Stimulated activated CD8-positive, alpha-beta memory T cell treated with anti-CD3 and anti-CD28 coated beads, Interleukin-7, amount 100 ng/mL, for 1 hour (primary cell): ENCODE measurements around the gene HMGCS1.
"Not testable (repeated sequence)": the region's sequence is repeated elsewhere in the genome, so short reads cannot be mapped to it uniquely, and the experiment has no call there.

Experiments
- DNase-seq, 2 donors: peaks; one replicate each; pipeline ENCODE4 v3.0.0-alpha.2; 2020; ENCODE audit warnings: low read depth in 2 of 2

The HMGCS1 gene

GRCh38 chr5:43312076-43312661, 1.0 kb downstream of the HMGCS1 start:
- no peak for DNase-seq

DNA sequence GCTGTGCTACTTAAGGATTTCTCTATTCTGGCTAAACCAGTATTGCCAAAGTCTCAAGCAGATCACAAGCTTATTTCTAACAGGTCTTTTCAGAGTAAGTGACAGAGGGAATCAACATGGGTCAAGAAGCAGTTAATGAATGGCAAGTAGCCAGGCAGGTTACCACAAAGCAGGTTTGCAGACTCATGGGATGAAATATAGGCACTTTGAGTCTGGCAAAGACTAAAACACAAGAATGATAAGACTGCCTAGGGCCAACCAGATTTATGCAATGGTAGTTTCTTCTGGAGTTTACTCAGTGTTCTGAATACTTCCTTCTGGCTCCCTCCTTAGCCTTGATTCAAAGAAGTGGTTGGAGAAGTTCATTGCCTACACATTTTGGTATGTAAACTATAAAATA, 3.6 kb downstream of the HMGCS1 start:
- DNase-seq, result no peak

DNA sequence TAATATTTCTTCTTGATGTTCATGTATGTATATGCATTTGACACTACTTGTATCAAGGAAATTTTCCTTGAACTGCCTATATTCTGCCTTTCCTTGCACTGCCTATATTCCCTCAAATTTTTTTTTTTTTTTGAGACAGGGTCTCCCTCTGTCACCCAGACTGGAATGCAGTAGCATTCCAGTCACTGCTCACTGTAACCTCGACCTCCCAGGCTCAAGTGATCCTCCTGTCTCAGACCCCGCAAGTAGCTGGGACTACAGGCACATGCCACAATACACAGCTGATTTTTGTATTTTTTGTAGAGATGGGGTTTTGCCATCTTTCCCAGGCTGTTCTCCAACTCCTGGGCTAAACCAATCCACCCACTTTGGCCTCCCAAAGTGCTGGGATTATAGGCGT, 4.1 kb downstream of the HMGCS1 start:
- no peak for DNase-seq

DNA sequence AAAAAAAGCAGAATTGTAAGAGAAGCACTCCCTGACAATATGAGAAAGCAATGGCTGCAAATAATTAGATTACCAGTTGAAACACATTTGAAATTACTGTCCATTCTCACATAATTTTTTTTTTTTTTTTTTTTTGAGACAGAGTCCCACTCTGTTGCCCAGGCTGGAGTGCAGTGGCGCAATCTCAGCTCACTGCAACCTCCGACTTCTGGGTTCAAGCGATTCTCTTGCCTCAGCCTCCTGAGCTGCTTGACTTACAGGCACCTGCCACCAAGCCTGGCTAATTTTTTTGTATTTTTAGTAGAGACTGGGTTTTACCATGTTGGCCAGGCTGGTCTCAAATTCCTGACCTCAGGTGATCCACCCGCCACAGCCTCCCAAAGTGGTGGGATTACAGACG, 6.3 kb downstream of the HMGCS1 start:
- not testable (repeated sequence) for DNase-seq

DNA sequence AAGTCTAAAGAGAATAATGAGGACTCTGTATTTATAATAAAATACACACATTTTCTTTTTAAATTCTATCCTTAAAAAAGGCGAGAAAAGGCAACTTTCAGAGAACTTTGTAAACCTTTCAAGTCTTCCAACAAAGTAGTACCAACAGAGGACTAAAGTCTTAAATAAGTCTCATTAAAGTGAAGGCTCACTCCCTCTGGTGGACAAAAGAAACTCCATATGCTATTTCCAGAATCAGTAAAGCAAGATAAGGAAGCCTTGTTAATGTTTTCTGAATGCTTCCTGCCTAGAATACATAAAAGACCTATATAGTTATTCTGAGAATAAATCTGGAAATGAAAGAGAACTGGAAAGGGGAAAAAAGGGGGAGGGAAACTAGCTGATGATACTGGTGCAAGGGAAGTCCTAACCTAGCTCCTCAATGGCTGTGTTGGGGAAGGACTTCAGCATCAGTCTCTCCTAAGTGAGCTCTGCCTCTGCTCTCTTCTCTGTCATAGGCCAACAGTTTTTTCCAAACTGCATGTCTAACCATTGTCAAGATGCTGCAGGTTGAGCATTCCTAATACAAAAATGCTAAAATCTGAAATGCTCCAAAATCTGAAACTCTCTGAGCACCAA, 7.2 kb downstream of the HMGCS1 start:
- no peak for DNase-seq

DNA sequence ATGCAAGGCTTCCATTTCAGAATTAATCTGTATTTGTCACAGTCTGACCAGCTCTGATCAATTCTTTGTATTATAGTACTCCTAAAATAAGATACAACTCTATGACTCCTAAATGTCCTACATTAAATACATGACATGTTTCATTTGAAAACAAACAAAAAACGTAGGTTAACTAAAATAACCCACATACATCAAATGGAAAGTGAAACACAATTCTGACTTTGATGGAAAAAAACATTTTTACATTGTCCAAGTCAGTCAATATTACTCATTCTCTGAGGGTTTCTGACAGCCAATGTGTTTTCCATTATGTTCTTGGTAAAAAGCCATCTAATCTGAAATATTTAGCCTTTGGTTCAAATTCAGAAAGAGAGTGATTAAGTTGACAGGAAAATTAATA, 8.7 kb downstream of the HMGCS1 start:
- DNase-seq, result no peak

DNA sequence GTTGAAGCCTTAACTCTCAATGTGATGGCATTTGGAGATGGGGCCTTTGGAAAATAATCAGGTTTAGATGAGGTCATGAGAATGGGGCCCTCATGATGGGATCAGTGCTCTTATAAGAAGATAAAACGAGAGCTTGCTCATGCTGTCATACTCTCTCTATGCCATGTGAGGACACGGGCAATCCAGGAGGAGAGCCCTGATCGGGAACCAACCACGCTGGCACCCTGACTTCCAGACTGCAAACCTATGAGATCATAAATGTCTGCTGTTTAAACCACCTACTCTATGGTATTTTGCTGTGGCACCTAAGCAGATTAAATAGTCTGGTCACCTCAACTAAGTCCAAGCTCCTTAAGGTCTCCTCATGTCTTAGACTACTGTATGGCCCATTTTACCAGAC, 10.0 kb downstream of the HMGCS1 start:
- no peak for DNase-seq

- no peak for DNase-seq
These were observed 10.7 kb downstream of the HMGCS1 start for GRCh38 chr5:43302481-43302880.

DNA sequence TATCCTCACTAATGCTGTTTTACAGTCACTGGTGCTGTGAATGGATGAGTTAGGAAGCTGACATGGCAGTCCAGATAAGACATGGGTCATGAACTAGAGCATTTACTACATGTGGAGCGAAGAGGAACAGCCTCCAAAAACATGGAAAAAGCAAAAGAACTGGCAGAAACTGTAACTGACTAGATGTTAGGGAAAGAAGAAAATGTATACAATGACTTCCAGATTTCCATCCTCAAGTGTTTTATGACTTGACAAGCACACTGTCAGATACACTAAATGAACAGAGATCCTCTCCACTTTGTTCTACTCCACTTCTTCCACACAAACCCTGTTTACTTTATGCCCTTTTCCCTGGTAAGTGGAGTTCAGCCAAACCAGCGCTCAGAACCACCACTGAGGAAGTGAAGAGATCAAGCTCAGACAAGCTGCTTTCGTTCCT, 11.5 kb downstream of the HMGCS1 start:
- DNase-seq, result no peak

DNA sequence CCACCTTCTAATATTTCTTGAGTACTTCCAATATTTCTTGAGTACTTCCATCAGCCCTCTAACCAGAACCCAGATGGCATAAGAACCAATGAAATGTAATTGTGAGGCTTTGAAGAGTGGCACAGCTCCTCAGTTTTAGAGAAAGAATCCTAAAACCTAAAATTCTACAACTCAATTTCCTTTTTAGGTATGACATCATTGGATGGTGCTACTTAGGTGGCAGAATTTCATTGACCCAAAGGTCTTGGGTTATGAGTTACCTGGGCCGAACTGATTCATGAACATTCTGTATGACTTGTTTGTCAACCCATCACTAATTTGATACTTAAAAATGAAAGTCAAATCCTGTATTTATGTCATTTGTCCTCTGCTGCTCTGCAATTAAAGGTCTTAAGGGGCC, 13.1 kb downstream of the HMGCS1 start:
- DNase-seq, result no peak

GRCh38 chr5:43298443-43298842, 14.8 kb downstream of the HMGCS1 start:
- no peak for DNase-seq

GRCh38 chr5:43296835-43297234, 16.4 kb downstream of the HMGCS1 start:
- DNase-seq, result no peak

DNA sequence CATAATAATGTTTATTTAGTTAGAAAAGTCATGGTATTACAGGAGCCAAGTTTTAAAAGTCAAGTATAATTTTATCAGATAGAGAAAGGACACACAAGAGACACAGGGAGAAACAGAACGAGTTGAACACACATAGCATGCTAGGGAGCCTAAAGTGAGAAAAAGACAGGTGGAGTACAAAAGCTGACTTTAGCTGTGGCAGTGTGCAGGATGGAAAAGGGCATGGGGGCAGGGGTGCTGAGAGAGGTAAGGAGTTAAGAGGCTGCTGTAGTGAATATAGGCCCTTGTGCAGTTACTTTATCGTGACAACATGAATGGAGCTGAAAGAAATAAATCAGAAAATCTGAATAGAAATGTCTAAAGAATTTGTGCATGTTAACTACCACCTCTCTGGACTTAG, 18.0 kb downstream of the HMGCS1 start:
- DNase-seq, result no peak

DNA sequence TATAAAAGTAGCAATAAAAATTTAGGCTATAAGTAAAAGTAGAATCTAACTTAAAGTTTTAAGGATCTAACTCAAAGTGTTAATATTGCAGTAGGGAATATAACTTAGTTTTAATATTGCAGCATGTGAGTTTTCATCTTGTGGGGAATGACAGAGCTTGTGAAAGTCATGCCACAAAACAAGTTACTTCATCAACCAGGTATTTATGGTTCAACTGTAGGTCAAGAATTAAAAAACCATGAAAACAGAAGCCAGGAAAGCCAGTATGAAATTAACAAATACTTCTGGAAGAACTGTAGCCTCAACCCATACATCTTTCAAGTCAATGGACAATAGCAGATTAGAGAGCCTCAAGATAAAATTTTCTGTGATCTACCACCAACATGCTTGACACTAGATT, 19.0 kb downstream of the HMGCS1 start:
- DNase-seq, result no peak

- no peak for DNase-seq
These were observed 22.5 kb downstream of the HMGCS1 start for GRCh38 chr5:43290726-43291125.

DNA sequence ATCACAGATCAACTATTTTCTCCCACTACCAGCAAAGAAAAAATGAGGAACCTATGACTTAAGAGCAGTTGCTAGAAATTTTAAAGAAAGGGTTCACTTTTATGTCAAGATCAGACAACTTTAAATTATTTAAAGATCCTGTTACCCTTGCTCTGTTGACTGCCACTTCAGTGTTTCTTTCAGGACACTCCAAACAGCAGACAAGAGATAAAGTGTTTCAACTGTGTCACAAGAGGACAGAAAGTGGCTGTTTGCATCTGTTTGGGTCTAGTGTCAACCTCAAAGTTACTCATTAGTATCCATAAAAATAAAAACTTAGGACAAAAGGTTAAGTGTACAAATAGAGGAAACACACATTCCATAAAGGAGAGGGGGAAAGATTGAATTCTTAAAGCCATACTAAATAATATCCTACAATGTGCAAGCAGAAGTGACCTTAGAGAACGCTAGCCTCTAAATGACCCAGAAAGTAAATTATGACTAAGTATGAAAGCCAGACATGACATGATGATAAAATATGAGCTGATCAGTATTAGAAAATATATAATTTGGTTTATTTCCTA, 24.9 kb downstream of the HMGCS1 start:
- no peak for DNase-seq

DNA sequence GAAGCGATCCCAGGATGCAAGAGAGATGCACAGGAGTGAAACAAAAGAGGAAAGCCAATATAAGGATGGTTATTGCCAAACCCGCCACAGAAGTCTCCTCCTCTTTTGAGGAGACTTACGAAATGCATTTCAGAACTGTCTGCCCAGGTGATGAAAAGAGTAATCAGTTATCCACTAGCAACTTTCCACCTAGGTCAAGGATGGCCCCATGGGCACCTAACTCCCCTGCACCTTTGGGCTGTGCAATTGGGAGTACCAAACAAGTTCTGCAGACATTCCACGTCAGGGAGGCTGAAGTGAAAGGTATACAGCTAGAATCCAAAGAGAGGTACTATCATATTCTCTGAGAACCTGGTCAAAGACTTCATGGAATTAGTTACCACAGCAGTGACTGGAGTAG, 25.7 kb downstream of the HMGCS1 start:
- no peak for DNase-seq

- DNase-seq, result no peak
These were observed 26.6 kb downstream of the HMGCS1 start for GRCh38 chr5:43286623-43287022.

DNA sequence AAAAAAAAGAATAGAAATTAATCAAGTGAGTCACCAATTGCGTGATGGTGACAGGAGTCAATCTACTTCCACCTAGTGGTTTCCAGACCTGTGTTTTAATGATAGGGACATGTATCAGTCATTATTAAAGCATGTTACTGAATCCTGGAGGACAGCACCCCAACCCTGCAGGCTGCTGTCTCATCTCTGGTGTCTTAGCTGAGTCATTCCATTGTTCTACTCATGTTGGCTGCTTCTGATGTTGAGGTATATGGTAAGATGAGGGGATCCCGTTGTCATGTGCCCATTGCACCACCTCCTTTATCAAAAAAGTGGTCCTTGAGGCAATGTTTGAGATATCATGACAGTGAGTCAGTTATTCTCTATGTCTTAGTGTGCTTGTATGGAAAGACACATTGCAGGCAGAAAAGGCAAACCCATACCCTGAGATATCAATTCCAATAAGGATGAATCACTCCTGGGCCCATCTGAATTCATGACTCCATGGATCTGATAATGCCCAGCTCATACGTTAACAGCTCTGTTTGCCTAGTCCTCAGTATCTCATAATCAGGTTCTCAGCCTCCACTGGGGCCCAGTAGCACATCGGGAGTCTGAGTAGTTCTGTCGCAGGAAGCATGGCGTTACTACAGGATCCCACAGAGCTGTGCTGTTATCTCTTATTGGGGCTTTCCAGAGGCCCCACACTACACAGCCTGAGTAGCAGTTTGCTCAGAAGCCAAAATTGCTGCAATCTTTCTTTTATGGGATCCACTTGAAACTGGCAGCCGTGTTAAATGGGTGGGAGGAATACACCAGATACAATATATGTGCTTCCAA, 31.2 kb downstream of the HMGCS1 start:
- no peak for DNase-seq

- DNase-seq, result no peak
These were observed 33.5 kb downstream of the HMGCS1 start for GRCh38 chr5:43279548-43280274.

DNA sequence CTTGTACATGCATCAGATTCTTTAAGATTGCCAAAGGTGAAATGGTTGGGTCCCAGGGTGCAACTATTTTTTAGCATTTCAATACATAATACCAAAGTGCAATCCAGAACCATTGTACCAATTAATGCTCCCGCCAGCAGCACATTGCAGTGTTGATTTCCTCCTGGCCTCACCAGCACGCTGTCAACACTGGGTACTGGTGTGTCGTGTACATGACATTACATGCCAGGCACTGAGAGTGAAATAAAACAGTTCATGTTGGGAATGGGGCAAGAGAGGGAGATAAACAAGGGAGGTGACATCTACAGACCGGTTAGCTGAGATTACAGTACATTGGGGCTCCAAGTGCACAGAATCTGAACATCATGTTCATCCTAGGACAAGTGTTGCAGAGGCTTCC, 37.8 kb downstream of the HMGCS1 start:
- no peak for DNase-seq

DNA sequence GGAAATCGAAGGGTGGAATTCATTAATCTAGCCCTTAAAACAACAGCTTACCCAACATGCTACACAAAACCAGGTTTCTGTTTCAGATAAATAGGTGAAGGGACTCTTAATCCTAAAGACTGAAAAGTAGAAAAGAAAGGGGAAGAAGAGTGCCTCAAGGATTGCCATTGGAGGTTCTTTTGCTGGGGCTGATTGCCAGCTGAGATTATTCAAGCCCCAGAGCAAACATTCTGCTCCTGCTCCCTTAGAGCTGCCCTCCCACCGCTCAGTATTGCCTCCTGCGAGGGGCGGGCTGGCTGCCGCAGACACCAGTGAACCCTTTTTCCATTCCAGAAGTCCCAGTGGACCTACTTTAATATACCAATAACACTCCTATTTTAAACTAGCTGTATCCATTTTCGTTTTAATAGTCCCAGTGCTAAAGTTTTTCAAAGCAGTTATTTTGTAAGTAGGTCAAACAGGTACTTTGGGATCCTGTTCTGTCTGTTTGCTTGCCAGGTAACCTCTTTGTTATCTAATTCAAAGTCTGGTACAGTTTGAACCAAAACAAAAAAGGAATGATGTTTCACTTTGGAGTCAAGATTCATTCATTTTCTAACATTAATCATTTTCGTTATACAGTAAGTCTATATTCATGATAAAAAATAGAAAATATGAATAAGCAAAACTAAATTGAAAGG, 38.6 kb downstream of the HMGCS1 start:
- no peak for DNase-seq
